Fibroblast of lung (primary cell): ENCODE results near the gene RANBP10.

ENCODE experiments used
- EZH2 ChIP-seq: IDR thresholded peaks from 2 replicates; pipeline ENCODE4 v1.5.1; 2012; ENCODE audit warnings: low read length, control low read depth, mild to moderate bottlenecking; ENCODE audit errors: missing control alignments
- TF ChIP-seq, protein P1 (sequence below), 2 donors: IDR thresholded peaks in 1 of 2; conservative IDR thresholded peaks in 1 of 2; 1 replicate in 1 of 2; 2 replicates in 1 of 2; pipeline ENCODE4 v1.5.1; 2011 to 2012; ENCODE audit warnings: low read length in 2 of 2, control low read depth in 1 of 2, inconsistent platforms in 1 of 2, low read depth in 1 of 2, mild to moderate bottlenecking in 1 of 2

DNA sequence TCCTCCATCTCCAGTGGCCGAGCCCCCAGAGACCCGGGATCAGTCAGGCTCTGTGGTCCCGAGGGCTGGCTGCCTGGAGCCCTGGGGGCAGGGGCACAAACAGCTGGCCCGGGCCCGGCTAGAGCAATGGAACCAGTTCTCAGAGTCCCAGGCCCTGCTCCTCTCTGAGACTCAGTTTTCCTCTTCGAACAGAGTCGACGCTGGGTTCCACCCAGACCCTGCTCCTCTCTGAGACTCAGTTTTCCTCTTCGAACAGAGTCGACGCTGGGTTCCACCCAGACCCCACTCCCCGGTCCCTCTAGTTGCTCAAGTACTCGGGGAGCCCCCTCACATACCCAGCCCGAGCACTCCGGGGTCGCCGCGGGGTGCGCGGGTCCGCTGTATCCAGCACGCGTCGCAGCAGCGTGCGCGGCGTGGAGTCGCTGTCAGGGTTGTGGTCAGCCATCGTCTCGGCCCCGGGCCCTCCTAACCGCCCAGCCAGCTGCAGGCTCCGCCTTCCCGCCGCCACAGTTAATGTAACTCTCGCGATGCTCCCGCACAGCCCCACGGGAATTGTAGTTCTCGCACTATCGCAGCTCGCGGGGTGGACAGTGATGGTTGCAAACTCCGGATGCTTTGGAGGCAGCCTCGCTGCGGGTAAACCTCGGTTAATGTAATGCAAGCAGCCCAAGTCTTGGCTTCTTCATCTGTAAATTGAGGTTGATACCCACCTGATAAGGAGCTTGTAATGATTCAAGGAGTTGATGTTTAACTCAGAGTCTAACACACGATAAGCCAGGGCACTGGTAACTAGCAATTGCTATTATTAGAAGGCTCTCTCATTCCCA is 27.3 kb upstream of the RANBP10 start:
- TF ChIP-seq, protein P1, sequence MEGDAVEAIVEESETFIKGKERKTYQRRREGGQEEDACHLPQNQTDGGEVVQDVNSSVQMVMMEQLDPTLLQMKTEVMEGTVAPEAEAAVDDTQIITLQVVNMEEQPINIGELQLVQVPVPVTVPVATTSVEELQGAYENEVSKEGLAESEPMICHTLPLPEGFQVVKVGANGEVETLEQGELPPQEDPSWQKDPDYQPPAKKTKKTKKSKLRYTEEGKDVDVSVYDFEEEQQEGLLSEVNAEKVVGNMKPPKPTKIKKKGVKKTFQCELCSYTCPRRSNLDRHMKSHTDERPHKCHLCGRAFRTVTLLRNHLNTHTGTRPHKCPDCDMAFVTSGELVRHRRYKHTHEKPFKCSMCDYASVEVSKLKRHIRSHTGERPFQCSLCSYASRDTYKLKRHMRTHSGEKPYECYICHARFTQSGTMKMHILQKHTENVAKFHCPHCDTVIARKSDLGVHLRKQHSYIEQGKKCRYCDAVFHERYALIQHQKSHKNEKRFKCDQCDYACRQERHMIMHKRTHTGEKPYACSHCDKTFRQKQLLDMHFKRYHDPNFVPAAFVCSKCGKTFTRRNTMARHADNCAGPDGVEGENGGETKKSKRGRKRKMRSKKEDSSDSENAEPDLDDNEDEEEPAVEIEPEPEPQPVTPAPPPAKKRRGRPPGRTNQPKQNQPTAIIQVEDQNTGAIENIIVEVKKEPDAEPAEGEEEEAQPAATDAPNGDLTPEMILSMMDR (conservative IDR thresholded peaks at IDR 0.05 in 1 of 2, IDR thresholded peaks at IDR 0.05 in 1 of 2; ENCODE audit: low read depth in 1 of 2, low read length in 2 of 2): no peak
- no peak for TF ChIP-seq EZH2
